ENCODE measurements around the gene SH3PXD2A.

The SH3PXD2A gene

DNA sequence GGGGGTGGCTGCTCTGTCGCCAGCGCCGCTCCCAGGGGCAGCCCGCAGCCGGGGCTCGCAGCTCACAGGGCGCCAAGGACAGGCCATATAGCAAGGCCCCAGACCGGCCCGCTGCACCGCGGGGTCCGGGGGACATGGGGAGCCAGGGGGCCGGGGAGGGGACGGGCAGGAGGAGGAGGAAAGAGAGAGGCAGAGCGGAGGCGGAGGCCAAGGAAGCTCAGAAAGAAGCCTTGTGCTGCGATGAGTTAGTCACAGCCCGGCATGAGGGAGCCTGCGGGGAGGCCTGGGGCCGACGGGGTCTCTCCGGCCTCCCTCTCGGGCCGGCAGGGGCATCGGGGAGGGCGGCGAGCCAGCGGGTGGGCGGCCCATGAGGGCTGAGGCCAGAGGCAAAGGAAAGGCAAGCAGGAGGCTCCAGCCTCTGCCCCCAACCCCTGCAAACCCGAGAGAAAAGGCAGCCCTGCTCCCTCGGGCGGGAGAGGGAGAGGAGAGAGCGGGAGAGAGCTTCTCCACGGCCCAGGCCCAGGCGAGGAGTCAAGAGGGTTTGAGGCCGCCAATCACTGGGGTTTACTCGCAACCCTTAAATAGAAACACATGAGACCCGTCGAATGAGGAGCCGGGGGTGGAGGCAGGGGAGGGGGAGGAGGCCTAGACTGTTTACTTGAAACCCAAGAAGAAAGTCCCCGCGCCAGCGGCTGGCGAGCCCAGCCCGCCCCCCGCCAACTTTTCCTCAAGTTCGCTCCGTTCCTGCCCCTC lies 194.0 kb downstream of the SH3PXD2A start:
- TF ChIP-seq, protein P1, sequence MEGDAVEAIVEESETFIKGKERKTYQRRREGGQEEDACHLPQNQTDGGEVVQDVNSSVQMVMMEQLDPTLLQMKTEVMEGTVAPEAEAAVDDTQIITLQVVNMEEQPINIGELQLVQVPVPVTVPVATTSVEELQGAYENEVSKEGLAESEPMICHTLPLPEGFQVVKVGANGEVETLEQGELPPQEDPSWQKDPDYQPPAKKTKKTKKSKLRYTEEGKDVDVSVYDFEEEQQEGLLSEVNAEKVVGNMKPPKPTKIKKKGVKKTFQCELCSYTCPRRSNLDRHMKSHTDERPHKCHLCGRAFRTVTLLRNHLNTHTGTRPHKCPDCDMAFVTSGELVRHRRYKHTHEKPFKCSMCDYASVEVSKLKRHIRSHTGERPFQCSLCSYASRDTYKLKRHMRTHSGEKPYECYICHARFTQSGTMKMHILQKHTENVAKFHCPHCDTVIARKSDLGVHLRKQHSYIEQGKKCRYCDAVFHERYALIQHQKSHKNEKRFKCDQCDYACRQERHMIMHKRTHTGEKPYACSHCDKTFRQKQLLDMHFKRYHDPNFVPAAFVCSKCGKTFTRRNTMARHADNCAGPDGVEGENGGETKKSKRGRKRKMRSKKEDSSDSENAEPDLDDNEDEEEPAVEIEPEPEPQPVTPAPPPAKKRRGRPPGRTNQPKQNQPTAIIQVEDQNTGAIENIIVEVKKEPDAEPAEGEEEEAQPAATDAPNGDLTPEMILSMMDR (IDR thresholded peaks at IDR 0.05; ENCODE audit: low read depth, low read length) = no peak
- Histone ChIP-seq H3K27me3 (no peaks in the 10 kb centered on the region), H3K4me3 (ENCODE audit: low read depth, low read length) (no peak overlapping the region), H3K36me3 (no peaks in the 10 kb centered on the region), H3K4me1 (no peaks in the 10 kb centered on the region), H3K9me3 (no peaks in the 10 kb centered on the region)
- no peak for DNase-seq

DNA sequence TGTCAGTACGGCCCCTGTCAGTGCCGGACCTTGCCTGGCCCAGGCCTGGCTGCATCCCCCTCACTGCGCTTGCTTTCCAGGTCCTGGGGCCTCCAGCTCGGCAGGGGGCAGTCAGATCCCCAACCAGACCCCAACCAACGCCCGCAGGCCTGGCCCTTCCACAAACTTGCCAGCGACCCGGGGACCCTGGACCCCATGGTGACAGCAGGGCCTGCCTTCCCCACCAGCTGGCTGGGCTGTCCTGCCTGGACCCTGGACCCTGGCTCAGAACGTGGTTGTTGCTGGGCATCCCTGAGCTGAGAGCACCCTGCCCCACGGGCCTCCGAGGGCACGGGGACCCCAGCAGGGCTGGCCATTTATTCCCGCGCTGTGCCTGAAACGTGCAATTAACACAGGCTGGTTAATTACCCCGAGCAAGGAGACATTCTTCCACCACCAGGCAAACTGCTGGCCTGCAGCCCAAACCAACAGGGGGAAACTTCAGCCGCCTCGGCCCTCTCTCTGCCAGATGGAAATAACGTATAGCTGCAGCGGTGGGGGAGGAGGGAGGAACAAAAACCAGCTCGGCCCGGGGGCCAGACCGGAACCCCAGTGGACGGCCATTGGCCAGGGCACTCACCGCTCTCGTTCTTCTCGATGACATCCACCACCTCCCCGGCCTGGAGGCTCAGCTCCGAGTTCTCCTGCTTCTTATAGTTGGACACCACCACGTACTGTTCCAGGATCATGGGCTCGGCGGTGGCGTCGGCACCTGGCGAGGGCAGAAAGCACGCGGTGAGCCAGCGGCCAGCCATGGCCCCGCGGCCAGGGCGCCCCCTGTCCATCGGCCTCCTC lies 194.8 kb downstream of the SH3PXD2A start:
- TF ChIP-seq, protein P1 (IDR thresholded peaks at IDR 0.05; ENCODE audit: low read depth, low read length) = no peak
- Histone ChIP-seq H3K4me1 (no peaks in the 10 kb centered on the region), H3K9me3 (no peaks in the 10 kb centered on the region), H3K27me3 (no peaks in the 10 kb centered on the region), H3K36me3 (no peaks in the 10 kb centered on the region), H3K4me3 (ENCODE audit: low read depth, low read length) (no peak overlapping the region)
- no peak for DNase-seq

DNA sequence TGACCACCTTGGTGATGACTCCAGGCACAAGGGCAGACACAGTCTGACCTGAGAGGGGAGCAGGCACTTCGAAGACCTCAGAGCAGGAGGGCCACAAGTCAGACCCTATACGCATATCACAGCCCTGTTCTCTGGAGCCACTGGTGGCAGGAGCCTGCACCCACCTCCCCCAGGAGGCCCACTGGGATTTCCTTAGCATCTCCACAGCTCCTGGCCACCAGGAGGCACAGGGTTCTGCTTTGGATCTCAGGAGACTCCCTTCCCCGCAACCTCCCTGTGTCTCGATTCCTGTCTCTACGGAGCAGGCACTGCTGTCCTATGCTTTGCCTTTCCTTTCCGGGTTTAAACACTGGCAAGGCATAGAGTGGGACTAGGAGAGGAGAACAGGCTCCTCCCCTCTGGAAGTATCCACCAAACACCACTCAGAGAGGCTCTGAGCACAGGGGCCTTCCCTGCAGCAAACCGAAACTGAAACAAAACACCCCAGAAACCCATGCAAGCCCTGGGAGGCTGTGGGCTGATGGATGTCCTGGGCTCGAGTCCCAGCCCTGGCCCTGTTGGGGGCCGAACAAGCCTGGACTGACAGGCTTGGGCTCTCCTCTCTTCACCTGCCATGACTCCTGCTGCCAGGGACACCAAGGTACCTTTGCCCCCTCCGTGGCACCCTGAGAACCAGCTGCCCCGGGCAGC lies 195.6 kb downstream of the SH3PXD2A start:
- Histone ChIP-seq H3K4me3 (ENCODE audit: low read depth, low read length) (no peak overlapping the region), H3K27me3 (no peaks in the 10 kb centered on the region), H3K36me3 (no peaks in the 10 kb centered on the region), H3K4me1 (peaks cover 4% of the 10 kb centered on the region; the same call in 1 of the 2 replicates), H3K9me3 (no peaks in the 10 kb centered on the region)
- no peak for DNase-seq
- TF ChIP-seq, protein P1 (IDR thresholded peaks at IDR 0.05; ENCODE audit: low read depth, low read length) = no peak

DNA sequence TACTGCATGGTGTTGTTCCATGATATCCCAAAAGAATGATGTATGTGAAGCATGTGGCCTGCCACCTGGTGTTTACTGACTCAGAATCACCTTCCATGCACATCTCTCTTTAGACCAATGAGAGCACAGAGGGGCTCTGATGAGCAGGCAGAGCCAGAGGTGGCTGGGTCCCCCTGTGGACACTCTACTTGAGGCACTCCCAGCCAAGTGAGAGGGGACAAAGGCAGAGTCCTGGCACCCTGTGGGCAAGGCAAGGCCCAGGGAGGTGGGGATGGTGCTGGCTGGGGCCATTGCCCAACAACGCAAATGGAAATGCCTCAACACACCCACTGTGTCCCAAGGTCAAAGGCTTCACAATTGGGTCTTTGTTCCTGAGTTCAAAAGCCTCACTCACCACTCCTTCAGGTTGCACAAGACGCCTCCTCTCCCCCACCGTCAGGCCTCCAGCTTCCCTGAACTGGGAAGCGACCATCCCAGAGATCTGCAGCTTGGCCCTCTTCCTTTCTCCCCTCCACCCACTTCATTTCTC lies 197.3 kb downstream of the SH3PXD2A start:
- DNase-seq = no peak

DNA sequence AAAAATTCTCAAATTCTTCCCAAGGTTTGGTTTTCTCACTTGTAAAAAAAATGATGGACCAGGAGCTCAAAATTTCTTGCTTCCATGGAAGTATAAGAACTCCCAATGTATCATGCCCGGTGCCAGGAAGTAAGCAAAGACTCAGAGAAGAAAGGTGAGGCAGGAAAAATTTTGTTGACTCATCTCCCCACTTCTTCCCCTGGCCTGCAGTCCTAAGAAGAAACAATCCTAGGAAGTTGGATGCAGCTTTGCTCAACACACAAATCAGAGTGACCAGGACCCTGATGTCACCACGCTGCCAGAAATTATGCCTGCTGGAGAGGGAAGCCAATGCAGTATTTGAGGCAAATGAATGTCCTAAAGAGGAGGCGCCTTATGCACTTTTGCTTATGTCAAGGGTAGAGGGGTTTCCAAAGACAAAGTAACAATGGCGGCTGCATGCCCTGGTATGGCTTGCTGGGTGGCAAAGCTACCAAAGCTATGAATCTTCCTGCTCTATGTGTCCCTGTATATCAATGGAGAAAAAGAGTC lies 198.2 kb downstream of the SH3PXD2A start:
- Histone ChIP-seq H3K4me3 (ENCODE audit: low read depth, low read length) (no peak overlapping the region), H3K36me3 (no peaks in the 10 kb centered on the region), H3K9me3 (no peaks in the 10 kb centered on the region), H3K27me3 (no peaks in the 10 kb centered on the region), H3K4me1 (peaks cover 6% of the 10 kb centered on the region; the same call in 1 of the 2 replicates)
- no peak for DNase-seq
- TF ChIP-seq, protein P1 (IDR thresholded peaks at IDR 0.05; ENCODE audit: low read depth, low read length) = no peak

More for the DNA sequence above, 197.3 kb downstream of the SH3PXD2A start:
- H3K36me3 ChIP-seq = no peaks in the 10 kb centered on the region
- H3K9me3 ChIP-seq = no peaks in the 10 kb centered on the region
- H3K27me3 ChIP-seq = no peaks in the 10 kb centered on the region
- TF ChIP-seq, protein P1 (IDR thresholded peaks at IDR 0.05; ENCODE audit: low read depth, low read length) = no peak
- no peak overlapping the region for H3K4me3 ChIP-seq (ENCODE audit: low read depth, low read length)
- peaks cover 6% of the 10 kb centered on the region; the same call in 1 of the 2 replicates for H3K4me1 ChIP-seq
